Stimulated activated CD8-positive, alpha-beta memory T cell treated with anti-CD3 and anti-CD28 coated beads, Interleukin-15, amount 100 ng/mL, for 48 hours (primary cell): Measurements from ENCODE around the gene GPC6.
"Not testable (repeated sequence)": the region's sequence is repeated elsewhere in the genome, so short reads cannot be mapped to it uniquely, and the experiment has no call there.

ENCODE experiments used
- DNase-seq, 2 donors: peaks; one replicate each; pipeline ENCODE4 v3.0.0-alpha.2; 2020; ENCODE audit warnings: low read depth in 2 of 2

The GPC6 gene

GRCh38 chr13:93318534-93319254, 92.1 kb downstream of the GPC6 start:
- DNase-seq = no peak

DNA sequence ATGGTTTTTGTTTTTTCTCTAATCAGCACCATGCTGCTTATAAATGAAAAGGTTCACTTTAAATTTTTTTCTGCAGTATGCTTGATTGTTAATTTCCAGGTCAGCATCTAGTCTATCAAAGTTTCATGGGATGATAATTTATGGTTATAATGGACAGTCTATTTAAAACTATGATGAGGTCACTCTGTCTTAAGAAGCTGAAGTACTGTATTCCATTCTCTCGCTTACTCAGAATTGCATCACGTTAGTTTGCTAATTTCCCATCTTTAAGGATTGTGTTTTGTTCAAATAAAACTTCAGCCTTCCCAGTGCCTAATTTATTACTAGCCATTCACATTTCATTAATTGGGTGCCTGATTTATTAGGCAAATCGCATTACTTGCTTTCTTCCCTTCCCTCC, 94.3 kb downstream of the GPC6 start:
- no peak for DNase-seq

DNA sequence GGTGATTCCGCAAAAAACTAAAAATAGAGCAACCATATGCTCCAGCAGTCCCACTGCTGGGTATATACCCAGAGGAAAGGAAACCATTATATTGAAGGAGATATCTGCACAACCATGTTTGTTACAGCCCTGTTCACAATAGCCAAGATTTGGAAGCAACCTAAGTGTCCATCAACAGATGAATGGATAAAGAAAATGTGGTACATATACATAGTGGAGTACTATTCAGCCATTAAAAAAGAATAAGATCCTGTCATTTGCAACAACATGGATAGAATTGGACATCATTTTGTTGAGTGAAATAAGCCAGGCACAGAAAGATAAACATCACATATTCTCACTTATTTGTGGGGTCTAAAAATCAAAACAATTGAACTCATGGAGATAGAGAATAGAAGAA, 97.3 kb downstream of the GPC6 start:
- not testable (repeated sequence) for DNase-seq

DNA sequence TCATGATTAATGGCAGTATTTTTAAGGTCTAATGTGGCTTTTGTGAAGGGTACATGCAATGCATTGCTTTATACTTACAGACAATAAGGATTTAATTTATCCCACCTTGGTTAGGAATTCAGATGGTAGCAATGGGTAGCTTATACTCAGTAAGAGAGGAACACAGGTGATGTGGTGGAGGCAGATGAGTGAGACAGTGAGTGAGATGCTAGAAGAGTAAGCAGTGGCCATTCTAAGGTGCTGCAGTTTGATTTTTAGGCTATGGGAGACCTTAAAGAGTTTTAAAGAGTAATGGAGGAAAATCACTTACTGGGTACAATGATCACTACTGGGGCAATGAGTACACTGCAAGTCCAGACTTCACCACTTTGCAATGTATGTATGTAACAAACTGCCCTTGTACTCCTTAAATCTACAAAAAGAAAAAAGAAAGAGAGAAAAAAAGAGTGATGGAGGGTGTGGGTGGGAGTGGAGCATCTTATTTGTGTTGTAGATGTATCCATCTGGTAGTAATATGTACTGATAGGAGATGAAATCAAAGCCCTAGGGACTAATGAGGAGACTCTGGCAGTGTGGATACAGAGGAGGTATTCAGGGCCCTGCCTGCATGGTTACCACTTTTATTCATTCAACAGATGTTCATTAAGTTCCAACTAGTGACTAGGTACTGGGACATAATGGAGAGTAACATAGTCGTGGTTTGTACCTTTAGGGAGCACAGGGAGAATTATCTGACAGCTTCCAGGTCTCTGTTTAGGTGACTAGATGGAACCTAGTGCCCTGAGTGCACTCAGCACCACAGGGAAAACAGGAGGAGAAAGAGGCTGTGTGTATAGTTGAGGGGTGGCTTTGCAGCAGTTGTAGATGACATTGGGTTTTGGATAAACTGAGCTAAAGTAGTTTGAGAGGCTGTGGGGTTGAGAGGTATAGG, 99.0 kb downstream of the GPC6 start:
- no peak for DNase-seq

GRCh38 chr13:93326234-93326811, 99.7 kb downstream of the GPC6 start:
- no peak for DNase-seq

GRCh38 chr13:93328943-93329342, 102.3 kb downstream of the GPC6 start:
- no peak for DNase-seq

DNA sequence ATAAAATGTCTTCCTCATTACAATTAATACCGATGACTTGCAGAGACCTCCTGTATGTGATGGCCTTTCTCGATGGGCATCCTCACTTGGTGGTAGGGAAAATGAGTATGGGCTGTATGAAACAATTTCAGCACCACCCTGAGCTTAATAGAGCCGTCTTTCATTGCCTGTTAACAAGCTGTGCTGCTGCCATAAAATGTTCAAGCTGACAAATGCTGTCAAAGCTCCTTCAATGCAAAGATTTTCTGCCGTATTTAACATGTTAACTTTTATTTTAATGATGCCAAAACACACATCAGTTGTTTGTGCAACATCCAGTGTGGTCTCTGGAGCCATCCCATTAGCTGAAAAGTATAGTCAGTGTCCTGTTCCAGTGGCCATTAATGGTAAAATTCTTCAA, 110.1 kb downstream of the GPC6 start:
- no peak for DNase-seq

DNA sequence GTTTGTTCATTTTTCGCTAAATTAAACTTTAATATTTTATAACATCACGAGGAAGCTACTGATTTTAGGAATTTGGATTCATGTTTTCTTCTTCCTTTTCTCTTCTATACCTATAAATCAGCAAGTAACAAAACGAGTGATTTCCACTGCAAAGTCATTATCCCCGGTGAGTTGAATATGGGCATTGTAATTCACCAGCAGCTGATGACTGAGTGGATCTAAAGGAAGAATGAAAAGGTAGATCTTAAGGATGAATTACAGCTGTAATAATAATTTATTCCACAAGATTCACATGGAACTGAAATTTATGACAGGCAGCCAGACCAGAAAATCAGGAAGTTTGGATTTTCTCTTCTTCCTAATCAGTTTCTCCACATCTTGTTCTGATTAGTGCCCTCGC, 111.4 kb downstream of the GPC6 start:
- no peak for DNase-seq

DNA sequence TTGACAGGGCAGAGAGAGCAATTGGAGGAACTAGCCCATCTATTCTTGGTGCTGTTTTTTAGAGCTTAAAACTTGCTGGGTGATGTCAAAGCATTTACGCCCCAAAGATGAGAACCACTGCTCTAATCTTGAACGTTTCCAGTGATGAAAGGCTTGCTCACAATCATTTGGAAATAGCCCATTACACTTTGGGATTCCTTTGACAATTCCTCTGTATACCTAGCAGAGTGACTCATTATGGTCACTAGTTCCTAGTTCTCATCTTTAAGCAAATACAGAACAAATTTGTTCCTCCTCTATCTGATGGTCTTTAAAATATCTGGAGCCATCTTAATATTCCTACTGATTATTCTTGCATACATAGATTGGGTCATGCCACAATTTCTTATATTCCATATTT, 112.3 kb downstream of the GPC6 start:
- DNase-seq = no peak

DNA sequence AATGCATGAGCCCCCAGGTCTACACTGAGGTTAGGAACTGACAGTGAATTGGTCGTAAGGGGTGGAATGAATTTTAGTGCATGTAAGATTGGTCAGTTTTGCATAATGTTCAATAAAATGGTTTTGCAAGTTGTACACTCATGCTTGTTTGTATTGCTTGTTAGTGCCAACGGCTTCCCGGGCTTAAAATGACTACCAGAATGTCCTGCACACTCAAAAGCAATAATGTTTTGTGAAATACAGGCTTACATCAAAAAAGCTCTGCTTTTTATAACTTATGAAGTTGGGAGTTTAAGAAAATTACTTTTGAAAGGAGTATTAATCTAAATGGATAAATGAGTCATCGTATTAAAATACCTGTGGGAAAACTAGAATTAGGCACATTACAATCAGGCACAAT, 112.9 kb downstream of the GPC6 start:
- DNase-seq = no peak

DNA sequence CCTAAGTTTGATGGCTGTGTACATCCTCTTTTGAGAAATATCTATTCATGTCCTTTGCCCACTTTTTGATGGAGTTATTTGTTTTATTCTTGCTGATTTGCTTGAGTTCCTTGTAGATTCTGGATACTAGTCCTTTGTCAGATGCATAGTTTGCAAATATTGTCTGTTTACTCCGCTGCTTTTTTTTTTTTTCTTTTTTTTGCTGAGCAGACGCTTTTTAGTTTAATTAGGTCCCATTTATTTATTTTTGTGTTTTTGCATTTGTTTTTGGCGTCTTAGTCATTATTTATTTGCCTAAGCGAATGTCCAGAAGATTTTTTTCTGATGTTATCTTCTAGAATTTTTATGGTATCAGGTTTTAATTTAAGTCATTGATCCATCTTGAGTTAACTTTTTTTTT, 114.9 kb downstream of the GPC6 start:
- no peak for DNase-seq

DNA sequence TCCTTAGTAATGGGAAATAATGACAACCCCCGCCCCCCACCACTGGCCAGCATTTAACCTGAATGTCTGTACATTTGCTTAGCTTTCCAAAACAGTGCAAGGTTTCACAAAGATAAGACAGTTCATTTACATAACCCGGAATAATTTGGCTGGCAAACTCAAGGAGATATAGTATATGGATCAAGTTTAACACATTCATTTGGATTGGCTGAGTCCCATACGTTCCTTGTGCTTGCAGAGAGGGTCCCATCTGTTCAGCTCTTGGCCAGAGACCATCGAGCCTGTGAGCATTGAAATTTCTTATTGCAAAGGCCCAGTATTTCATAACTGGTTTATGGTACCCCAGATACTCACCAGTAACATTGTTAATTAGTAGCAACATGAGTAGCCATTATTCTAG, 116.5 kb downstream of the GPC6 start:
- DNase-seq = no peak

DNA sequence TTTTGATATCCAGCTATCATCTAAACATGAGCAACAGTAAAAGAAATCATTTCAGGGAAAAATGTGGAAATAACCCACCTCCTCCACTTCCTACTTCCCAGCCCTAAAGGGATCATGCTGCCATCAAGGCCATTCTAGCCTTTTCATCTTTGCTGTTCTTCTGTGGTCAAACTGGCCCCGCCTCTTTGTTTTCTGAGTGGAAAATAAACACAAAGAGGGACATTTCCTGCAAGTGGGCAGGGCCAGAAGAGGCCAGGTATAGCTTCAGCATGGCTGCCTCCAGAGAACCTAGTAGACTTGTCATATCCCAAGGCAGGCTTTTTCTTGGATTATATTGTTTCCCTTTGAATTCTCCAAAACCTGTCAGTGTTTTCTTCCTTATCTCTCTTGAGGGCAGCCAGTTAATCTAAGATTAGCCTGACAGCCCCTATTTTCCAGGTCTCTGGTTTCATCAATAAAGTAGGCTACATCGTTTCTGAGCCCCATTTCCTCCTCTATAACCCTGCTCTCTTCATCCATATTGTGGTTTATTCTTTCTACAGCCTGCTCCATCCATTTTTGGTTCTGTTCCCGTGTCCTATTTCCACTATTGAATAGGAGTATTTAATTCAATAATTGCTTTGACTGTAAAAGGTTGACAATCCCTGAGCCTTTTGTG, 117.6 kb downstream of the GPC6 start:
- DNase-seq = no peak

DNA sequence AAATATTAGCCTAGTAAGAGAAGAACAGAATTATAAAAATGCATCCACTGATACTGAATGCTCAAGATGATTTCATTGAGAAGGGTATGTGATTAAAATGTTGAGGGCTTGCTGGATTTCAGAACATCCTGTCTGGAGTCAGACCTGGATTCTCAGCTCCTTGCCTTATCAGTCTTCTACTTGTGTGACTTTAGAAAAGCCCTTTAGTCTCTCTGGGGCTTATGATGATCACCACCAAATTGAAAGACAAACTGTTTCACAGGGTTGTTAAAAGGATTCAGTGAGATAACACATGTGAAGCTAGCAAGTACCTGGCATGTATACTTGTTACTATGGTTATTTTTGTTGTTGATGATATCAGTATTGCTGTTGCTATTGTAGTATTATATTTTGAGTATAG, 118.4 kb downstream of the GPC6 start:
- no peak for DNase-seq

GRCh38 chr13:93345770-93346169, 119.2 kb downstream of the GPC6 start:
- DNase-seq = no peak

DNA sequence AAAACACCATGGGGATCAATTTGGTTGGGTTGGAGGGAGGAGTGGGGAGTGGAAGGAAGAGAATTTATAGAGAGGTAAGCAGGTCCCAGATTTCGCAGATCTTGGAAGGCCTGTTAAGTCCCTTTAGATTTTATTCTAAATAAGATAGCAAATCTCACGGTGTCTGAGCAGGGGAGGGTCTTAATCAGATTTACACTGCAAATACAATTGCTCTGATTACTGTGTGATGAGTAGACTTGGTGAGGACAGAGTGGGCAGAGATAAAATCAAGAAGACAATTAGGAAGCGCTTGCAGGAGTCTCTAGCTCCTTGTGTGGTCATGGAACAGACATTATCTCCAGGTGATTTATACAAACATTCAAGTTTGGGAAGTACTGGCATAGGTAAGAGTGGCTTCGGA, 126.0 kb downstream of the GPC6 start:
- DNase-seq = no peak

DNA sequence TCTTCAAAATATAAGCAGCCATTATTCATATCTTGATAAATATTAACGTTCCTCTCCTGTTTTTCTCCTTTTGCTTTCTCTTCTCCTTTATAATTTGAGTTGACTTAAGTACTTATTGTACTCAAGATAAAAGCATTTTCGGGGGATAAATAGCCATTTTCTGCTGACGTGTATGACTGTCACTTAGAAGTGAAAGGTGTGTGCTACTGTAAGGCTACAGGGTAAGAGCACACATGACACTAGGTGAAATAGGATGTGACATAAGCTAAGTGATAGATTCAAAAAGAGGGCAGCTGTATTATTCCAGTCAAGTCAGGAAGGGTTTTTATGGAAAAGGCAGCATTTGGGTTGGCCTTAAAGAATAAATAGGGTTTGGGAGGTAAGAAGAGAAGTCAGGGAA, 128.5 kb downstream of the GPC6 start:
- no peak for DNase-seq

- DNase-seq = no peak
Observed at GRCh38 chr13:93356469-93356868, 129.9 kb downstream of the GPC6 start.

GRCh38 chr13:93360021-93360420, 133.4 kb downstream of the GPC6 start:
- no peak for DNase-seq

GRCh38 chr13:93361703-93362102, 135.1 kb downstream of the GPC6 start:
- no peak for DNase-seq

- DNase-seq = no peak
Observed at GRCh38 chr13:93364166-93364565, 137.6 kb downstream of the GPC6 start.

- no peak for DNase-seq
Observed at GRCh38 chr13:93368296-93368695, 141.7 kb downstream of the GPC6 start.
